Measurements from ENCODE around the gene SIRT4. TPM values are rescaled to one million over a fixed set of nuclear protein-coding genes. Genes with fewer than 3 reads are reported as not detected.
A peak's percentile ranks its signal among the peaks of the same experiment; 100 is the strongest.

The SIRT4 gene
- total RNA-seq, 1 experiment from 2014 or later: 1.9 TPM

DNA sequence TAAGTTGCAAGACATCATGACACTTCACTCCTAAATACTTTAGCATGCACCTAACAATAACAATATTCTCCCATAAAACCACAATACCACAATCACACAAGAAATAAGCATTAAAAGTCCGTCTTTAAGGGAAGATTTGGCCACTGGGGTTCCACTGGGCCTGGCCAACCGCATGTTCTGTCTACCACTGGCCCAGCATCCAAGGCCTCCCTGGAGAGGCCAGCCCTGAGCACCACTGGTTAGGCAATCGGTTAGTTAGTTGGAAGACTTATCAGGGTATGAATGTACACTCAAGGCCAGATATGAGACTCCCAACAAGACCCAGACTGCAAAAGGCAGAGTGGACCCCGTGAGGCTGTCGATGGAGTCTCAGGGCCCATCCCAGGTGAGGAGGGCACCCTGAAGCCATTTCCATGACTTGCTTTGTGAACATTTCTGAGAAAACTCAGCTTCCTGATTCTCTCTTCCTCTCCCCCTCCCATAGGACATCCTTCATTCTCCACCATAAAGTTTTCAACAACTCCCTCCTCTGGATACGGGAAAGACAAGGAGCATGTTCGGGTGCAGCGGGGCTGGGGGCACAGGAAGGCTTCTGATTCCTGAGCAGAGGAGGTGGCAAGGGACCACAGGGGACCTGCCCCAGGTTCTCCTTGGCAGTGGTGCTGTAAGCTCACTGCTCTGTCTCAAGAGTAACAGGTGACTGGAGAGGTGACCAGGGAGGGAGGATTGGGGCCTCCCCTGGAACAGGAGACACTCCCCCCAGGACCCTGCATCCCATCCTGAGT, 42.5 kb upstream of the SIRT4 start:
- DNase-seq (no peak), ATAC-seq (no peak)
- H3K36me3 ChIP-seq (ENCODE audit: low read depth, low read length): peaks cover 50% of the 10 kb centered on the region
- no peaks in the 10 kb centered on the region for H3K9me2 ChIP-seq (replicated peaks; ENCODE audit: low read length)
- H4K20me1 ChIP-seq (ENCODE audit: low read length): peaks cover 46% of the 10 kb centered on the region
- BruUV-seq (replicated peaks): no TSS peak
- no peaks in the 10 kb centered on the region for H3K27me3 ChIP-seq (ENCODE audit: low read length)
- H3K9me3 ChIP-seq (ENCODE audit: low read length): no peaks in the 10 kb centered on the region
- H3K79me2 ChIP-seq (ENCODE audit: low read length): peaks cover 100% of the 10 kb centered on the region
- TF ChIP-seq EZH2 (IDR thresholded peaks at IDR 0.05; ENCODE audit: low read length, unreplicated experiment) (no peak), EZH2phosphoT487 (IDR thresholded peaks at IDR 0.05; ENCODE audit: borderline replicate concordance, low read length) (no peak)
- TF ChIP-seq, protein P1, sequence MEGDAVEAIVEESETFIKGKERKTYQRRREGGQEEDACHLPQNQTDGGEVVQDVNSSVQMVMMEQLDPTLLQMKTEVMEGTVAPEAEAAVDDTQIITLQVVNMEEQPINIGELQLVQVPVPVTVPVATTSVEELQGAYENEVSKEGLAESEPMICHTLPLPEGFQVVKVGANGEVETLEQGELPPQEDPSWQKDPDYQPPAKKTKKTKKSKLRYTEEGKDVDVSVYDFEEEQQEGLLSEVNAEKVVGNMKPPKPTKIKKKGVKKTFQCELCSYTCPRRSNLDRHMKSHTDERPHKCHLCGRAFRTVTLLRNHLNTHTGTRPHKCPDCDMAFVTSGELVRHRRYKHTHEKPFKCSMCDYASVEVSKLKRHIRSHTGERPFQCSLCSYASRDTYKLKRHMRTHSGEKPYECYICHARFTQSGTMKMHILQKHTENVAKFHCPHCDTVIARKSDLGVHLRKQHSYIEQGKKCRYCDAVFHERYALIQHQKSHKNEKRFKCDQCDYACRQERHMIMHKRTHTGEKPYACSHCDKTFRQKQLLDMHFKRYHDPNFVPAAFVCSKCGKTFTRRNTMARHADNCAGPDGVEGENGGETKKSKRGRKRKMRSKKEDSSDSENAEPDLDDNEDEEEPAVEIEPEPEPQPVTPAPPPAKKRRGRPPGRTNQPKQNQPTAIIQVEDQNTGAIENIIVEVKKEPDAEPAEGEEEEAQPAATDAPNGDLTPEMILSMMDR (conservative IDR thresholded peaks at IDR 0.05; ENCODE audit: low read depth, low read length): no peak
- H3K4me3 ChIP-seq (ENCODE audit: low read length): no peak overlapping the region
- H3F3A ChIP-seq (ENCODE audit: low read length, unreplicated experiment): peaks cover 17% of the 10 kb centered on the region
- CTCF ChIA-PET: no interaction called here
- H2AFZ ChIP-seq (ENCODE audit: low read length): no peak overlapping the region
- intact Hi-C loops (cut with micrococcal nuclease): no loop called here
- H3K4me1 ChIP-seq (ENCODE audit: insufficient read depth, low read length): peaks cover 68% of the 10 kb centered on the region
- peak overlapping the region; percentile 7; the same call in 1 of the 2 replicates for H3K27ac ChIP-seq (ENCODE audit: low read length)
- POLR2A ChIA-PET (ENCODE audit: unreplicated experiment): interaction anchor here (0.5 to 1.0 kb wide), 2 partner anchors 29 to 58 kb away, joined by 3 read pairs; no protein-coding TSS in a partner anchor
- H3K9ac ChIP-seq (ENCODE audit: low read length): no peak overlapping the region
- H3K4me2 ChIP-seq (ENCODE audit: low read length): peak overlapping the region; percentile 50

DNA sequence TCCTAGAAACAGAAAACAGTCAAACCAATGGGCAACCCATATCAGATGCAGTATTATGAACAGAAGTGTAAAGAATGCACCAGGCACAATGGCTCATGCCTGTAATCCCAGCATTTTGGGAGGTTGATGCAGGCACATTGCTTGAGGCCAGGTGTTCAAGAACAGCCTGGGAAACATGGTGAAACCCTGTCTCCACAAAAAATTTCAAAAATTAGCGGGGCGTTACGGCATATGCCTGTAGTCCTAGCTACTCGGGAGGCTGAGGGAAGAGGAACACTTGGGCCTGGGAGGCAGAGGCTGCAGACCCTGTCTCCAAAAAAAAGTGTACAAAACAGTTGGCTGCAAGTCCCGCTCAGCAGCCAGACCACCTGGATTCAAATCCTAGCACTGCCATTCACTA, 41.5 kb upstream of the SIRT4 start:
- Histone ChIP-seq H3K27me3 (ENCODE audit: low read length) (no peaks in the 10 kb centered on the region), H2AFZ (ENCODE audit: low read length) (no peak overlapping the region), H3K4me2 (ENCODE audit: low read length) (peak overlapping the region; percentile 96), H3K27ac (ENCODE audit: low read length) (peak overlapping the region; percentile 91), H3K36me3 (ENCODE audit: low read depth, low read length) (peaks cover 44% of the 10 kb centered on the region), H3F3A (ENCODE audit: low read length, unreplicated experiment) (peaks cover 17% of the 10 kb centered on the region), H3K4me1 (ENCODE audit: insufficient read depth, low read length) (peaks cover 68% of the 10 kb centered on the region), H3K9me3 (ENCODE audit: low read length) (no peaks in the 10 kb centered on the region), H3K4me3 (ENCODE audit: low read length) (peak overlapping the region; percentile 91; the same call in 1 of the 2 replicates), H3K9ac (ENCODE audit: low read length) (no peak overlapping the region), H4K20me1 (ENCODE audit: low read length) (peaks cover 39% of the 10 kb centered on the region), H3K79me2 (ENCODE audit: low read length) (peaks cover 99% of the 10 kb centered on the region), H3K9me2 (replicated peaks; ENCODE audit: low read length) (no peaks in the 10 kb centered on the region)
- ChIA-PET CTCF (interaction anchor here (0.5 to 6.5 kb wide), 2 partner anchors 32 to 35 kb away, joined by 3 to 142 read pairs; no protein-coding TSS in a partner anchor), POLR2A (ENCODE audit: unreplicated experiment) (interaction anchor here (0.6 to 2.5 kb wide), 2 partner anchors 24 to 32 kb away, joined by 4 to 42 read pairs; partner anchors contain the start of genes RNU4-1 and RNU4-2)
- intact Hi-C loops (cut with micrococcal nuclease): no loop called here
- BruUV-seq (replicated peaks): no TSS peak
- DNase-seq: no peak
- no peak for ATAC-seq
- TF ChIP-seq EZH2phosphoT487 (IDR thresholded peaks at IDR 0.05; ENCODE audit: borderline replicate concordance, low read length): no peak
- no peak for TF ChIP-seq EZH2 (IDR thresholded peaks at IDR 0.05; ENCODE audit: low read length, unreplicated experiment)
- TF ChIP-seq, protein P1 (conservative IDR thresholded peaks at IDR 0.05; ENCODE audit: low read depth, low read length): no peak

Data from PC-3 (cell line).